22Rv1 (cell line): ENCODE measurements around the gene ATP2C1.

Experiments
- H3K27ac ChIP-seq: fragments of 450-650 bp; 2 replicates; pipeline ENCODE4 v1.5.1; 2017
- CTCF ChIP-seq: fragments of 450-650 bp; IDR thresholded peaks from 2 replicates; pipeline ENCODE4 v1.5.1; 2017; ENCODE audit warnings: mild to moderate bottlenecking
- ZFX ChIP-seq: fragments of 450-650 bp; IDR thresholded peaks from 2 replicates; pipeline ENCODE4 v1.6.1; 2017; ENCODE audit warnings: antibody characterized with exemption, borderline replicate concordance

Gene ATP2C1

DNA sequence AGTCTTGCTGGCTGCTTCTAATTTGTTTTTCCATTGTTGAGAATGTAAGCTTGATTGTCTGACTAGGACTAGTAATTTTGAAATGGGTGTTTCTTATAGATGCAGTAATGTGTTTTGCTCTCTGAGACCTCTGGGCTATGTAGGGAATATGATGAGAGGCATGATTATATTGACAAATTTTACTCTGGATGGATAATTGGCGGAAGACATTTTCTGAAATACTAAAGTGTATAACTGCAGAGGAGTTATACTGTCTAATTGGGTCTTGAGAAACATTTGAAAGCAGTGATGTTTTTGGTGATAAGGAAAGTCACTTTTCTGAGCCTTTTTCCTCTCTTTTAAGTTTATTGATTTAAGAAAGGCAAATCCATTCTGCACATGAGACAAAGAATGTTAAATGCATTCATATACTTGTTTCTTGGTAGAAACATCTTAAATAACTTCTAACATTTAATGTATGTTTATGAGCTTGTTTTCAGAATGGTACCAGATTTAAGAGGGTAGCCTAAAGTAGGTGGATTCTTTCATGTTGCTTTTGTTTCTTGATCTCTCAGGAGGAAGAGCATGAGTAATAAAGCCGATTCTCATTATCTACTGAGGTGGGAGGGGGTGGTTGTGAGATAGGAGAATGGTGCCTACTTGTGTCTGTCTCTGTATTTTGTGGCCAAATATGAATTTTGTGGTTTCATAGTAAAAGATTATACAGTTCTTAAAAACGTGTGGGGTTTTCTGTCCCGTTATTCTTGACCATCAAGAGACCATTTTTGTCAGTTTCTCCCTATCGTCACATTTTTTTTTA is 2.0 kb downstream of the ATP2C1 start:
- TF ChIP-seq ZFX, result no peak
- TF ChIP-seq CTCF, result no peak
- H3K27ac ChIP-seq, result no peak overlapping the region

GRCh38 chr3:130897316-130897715 is 3.4 kb downstream of the ATP2C1 start:
- TF ChIP-seq ZFX, result no peak
- no peak for TF ChIP-seq CTCF
- H3K27ac ChIP-seq, result no peak overlapping the region

DNA sequence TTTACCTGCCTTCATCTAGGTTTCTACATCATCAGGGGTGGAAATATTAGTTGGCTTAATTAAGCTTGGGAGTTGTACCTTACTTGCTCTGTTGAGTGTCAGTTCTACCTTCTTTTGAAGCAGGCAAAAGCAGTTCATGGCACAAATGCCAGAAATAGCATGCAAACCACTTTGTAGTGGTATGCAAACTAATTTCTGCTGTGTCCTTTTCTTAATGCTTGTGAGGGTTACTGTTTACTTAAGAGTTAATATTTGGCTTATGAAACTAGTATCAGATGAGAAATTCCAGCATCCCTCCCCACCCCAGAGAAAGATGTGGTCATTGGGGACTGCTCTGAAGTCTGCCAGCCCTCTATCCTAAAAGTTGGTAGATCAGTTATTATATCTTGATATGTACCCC is 7.1 kb downstream of the ATP2C1 start:
- TF ChIP-seq ZFX (no peak), CTCF (no peak)
- peak overlapping the region; percentile 85 for H3K27ac ChIP-seq

DNA sequence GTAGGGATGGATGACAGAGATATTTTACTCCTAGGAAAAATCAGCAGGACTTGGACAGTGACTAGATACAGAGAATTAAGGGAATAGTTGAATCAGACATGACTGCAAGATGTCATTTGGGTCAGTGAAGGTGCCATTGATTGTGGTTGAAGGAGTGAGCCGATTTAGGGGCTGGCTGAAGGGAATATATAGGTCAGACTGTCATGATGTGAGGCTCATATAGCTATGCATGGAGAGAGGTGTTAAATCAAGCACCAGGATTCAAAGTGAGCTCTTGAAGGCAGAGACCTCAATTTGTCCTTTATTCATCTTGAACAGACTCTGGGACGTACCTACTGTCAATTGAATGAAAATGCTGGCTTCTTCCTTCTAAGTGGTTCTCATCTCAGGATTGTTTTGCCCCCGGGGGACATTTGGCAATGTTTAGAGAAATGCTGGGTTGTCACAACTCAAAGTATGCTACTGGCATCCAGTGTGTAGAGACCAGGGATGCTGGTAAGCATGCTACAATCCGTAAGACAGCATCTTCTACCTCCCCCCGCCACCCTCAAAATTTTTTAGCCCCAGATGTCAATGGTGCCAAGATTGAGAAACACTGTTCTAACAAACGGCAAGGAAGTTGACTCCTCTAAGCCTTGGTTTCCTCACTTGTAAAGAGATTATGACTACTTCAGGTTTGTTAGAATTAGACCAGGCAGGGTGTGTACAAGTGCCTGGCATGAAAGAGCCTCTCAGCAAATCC is 7.8 kb downstream of the ATP2C1 start:
- H3K27ac ChIP-seq, result peak overlapping the region; percentile 85
- TF ChIP-seq ZFX, result no peak
- TF ChIP-seq CTCF, result no peak

- TF ChIP-seq ZFX (no peak), CTCF (no peak)
- no peak overlapping the region for H3K27ac ChIP-seq
Measured at GRCh38 chr3:130903412-130903908, 9.6 kb downstream of the ATP2C1 start.

- TF ChIP-seq ZFX, result no peak
- no peak for TF ChIP-seq CTCF
Measured at GRCh38 chr3:130904491-130904890, 10.6 kb downstream of the ATP2C1 start.

DNA sequence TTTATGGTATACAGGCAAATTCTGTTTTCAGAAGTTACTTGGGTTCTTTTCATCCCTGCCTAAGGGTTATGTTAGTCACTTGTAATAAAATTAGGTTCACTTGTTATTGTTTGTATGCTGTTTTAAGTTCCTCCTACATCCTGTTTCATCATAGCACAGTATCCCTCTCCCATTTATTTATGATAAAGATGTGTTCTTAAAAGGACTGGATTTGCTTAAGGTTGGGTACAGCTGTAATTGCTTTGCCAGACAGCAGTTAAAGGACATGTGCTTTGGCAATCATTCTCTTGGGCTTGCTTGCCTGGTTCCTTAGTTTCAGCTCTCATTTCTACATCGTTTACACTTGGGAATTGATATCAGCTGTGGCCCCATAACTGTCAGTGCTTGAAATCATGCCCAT is 11.7 kb downstream of the ATP2C1 start:
- H3K27ac ChIP-seq, result peak overlapping the region; percentile 68
- TF ChIP-seq ZFX (no peak), CTCF (no peak)

More at GRCh38 chr3:130904491-130904890, 10.6 kb downstream of the ATP2C1 start:
- H3K27ac ChIP-seq, result peak overlapping the region; percentile 68
